Thyroid gland (tissue), 4 donors: Measurements from ENCODE around the gene DHCR24.

Experiments
- POLR2A ChIP-seq, 2 donors: fragments of 450-650 bp; IDR thresholded peaks; one replicate each; pipeline ENCODE4 v1.6.1; 2017; ENCODE audit warnings: antibody characterized with exemption in 2 of 2, mild to moderate bottlenecking in 2 of 2, moderate library complexity in 1 of 2
- TF ChIP-seq, protein P1 (sequence below), 6 experiments: fragments of 200-600 bp in 3 of 6; fragments of 450-650 bp in 3 of 6; sonication (generic) in 3 of 6; IDR thresholded peaks; one replicate each; pipeline ENCODE4 v1.5.1; 2016 to 2019; ENCODE audit warnings: antibody characterized with exemption in 6 of 6, mild to moderate bottlenecking in 2 of 6, inconsistent platforms in 1 of 6, moderate library complexity in 1 of 6

DNA sequence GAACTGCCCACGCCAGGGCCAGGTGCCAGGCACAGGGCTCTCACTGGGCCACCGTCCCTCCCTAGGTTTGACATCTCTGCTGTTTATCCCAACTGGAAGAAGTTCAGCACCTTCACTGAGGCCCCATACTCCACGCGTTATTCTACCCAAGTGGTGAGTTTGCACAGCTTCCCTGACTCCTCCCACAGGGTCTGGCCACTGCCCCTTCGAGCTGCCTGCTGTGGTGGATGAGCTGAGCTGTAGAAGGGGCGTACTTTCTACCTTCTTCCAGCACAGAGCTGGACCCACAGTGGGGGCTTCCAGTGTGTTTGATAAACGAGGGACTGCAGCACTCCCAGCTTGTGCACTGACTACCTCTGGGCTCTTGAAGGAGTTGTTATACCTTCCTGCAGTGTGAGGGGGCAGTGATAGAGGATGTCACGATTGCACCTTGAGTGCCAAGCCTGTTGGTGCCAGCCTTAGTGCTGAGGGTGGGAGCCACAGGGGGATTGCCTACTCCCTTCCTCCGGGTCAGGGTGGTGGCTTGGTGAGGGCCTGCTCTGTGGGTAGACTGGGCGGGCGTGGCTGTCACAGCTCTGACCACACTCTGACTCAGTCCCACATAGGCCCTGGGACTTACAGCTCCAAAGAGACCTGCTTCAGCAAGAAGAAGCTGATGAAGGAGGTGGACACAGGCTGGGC is 79.9 kb downstream of the DHCR24 start:
- TF ChIP-seq, protein P1, sequence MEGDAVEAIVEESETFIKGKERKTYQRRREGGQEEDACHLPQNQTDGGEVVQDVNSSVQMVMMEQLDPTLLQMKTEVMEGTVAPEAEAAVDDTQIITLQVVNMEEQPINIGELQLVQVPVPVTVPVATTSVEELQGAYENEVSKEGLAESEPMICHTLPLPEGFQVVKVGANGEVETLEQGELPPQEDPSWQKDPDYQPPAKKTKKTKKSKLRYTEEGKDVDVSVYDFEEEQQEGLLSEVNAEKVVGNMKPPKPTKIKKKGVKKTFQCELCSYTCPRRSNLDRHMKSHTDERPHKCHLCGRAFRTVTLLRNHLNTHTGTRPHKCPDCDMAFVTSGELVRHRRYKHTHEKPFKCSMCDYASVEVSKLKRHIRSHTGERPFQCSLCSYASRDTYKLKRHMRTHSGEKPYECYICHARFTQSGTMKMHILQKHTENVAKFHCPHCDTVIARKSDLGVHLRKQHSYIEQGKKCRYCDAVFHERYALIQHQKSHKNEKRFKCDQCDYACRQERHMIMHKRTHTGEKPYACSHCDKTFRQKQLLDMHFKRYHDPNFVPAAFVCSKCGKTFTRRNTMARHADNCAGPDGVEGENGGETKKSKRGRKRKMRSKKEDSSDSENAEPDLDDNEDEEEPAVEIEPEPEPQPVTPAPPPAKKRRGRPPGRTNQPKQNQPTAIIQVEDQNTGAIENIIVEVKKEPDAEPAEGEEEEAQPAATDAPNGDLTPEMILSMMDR (IDR thresholded peaks at IDR 0.05): no peak
- TF ChIP-seq POLR2A (IDR thresholded peaks at IDR 0.05): no peak
